GM19468 (cell line): ENCODE results near the gene EEA1.

Experiments
- ATAC-seq: cut with Tn5 transposase; IDR thresholded peaks from one replicate; pipeline ENCODE4 v1.9.1; 2021; ENCODE audit warnings: mild to moderate bottlenecking, moderate library complexity, moderate number of reproducible peaks; ENCODE audit not compliant: unreplicated experiment; ENCODE audit errors: extremely low read depth

Gene EEA1

GRCh38 chr12:92726850-92727249, 202.2 kb downstream of the EEA1 start:
- no peak for ATAC-seq

- no peak for ATAC-seq
Observed at GRCh38 chr12:92722897-92723296, 206.2 kb downstream of the EEA1 start.

DNA sequence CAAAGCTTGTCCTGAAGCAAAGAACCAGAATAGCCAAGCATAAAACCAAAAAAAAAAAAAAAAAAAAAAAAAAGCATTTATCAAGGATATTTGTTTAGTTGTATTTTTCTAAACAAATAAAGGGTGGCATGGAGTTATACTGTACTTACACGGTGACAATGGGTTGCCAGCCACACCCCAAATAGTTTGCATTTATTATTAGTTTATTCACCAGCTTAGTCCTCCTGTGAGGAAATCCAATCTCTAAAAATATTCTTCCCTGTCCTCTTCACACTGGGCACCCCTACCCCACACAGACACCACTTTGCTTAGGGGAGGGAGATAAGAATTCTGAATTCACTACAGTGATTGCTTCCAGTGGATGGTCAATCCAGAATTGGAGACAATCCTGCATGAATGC, 207.4 kb downstream of the EEA1 start:
- no peak for ATAC-seq

- no peak for ATAC-seq
Observed at GRCh38 chr12:92721130-92721529, 208.0 kb downstream of the EEA1 start.
